KOPT-K1 (cell line): ENCODE data around the gene ALG6.
"Not testable (repeated sequence)": the region's sequence is repeated elsewhere in the genome, so short reads cannot be mapped to it uniquely, and the experiment has no call there.

Experiments used
- H3K27ac ChIP-seq: fragments of 200-600 bp; sonication (generic); 2 replicates; pipeline ENCODE4 v1.5.1; 2016; ENCODE audit warnings: antibody characterized with exemption, mild to moderate bottlenecking, low read depth, low read length; ENCODE audit not compliant: poor library complexity, severe bottlenecking
- H3K36me3 ChIP-seq: fragments of 200-600 bp; sonication (generic); 2 replicates; pipeline ENCODE4 v1.5.1; 2017; ENCODE audit warnings: antibody characterized with exemption, mild to moderate bottlenecking, low read length, moderate library complexity; ENCODE audit not compliant: insufficient read depth
- H3K9me3 ChIP-seq: fragments of 200-600 bp; sonication (generic); 2 replicates; pipeline ENCODE4 v1.5.1; 2017; ENCODE audit warnings: antibody characterized with exemption, low read length, mild to moderate bottlenecking; ENCODE audit not compliant: insufficient read depth, poor library complexity, severe bottlenecking

ALG6 gene

DNA sequence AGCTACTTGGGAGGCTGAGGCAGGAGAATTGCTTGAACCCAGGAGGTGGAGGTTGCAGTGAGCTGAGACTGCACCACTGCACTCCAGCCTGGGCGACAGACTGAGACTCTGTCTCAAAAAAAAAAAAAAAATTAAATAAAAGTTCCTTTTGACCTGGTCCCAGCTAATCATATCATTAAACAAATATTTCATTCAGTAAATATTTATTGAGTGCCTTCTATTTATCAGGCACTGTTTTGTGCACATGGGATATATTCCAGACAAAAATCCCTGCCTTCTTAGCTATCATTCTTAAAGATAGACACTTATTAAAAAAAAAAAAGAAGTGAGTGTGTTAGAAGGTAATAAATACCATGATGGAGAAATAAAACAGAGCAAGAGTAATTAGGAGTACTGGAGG, 53.3 kb downstream of the ALG6 start:
- H3K9me3 ChIP-seq, H3K27ac ChIP-seq: not testable (repeated sequence)
- H3K36me3 ChIP-seq: peaks cover 27% of the 10 kb centered on the region

DNA sequence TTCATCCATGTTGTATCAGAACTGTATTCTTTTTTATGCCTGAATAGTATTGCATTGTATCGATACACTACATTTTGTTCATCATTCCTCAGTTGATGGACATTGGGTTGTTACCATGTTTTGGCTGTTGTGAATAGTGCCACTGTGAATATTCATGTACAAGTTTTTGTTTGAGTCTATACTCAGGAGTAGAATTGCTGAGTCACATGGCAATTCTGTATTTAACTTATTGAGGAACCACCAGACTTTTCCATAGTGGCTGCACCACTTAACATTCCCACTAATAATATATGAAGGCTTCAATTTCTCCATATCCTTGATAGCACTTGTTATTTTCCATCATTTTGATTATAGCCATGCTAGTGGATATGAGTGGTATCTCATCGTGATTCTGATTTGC, 56.2 kb downstream of the ALG6 start:
- no peak overlapping the region for H3K27ac ChIP-seq
- no peaks in the 10 kb centered on the region for H3K9me3 ChIP-seq

DNA sequence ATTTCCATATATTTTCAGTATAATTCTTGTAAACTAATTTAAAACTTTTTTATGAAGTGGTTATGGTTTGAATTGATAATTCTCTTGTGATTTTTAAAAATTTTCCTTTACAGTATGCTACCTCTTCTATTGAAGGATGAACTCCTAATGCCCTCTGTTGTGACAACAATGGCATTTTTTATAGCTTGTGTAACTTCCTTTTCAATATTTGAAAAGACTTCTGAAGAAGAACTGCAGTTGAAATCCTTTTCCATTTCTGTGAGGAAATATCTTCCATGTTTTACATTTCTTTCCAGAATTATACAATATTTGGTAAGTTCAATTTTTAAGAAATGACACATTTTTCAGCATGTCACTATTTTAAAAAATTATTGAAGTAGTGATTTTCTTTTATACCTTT, 61.4 kb downstream of the ALG6 start:
- peaks cover 22% of the 10 kb centered on the region for H3K9me3 ChIP-seq
- H3K27ac ChIP-seq: no peak overlapping the region
- H3K36me3 ChIP-seq: peaks cover 32% of the 10 kb centered on the region

More for the DNA sequence above, 56.2 kb downstream of the ALG6 start:
- peaks cover 18% of the 10 kb centered on the region for H3K36me3 ChIP-seq

DNA sequence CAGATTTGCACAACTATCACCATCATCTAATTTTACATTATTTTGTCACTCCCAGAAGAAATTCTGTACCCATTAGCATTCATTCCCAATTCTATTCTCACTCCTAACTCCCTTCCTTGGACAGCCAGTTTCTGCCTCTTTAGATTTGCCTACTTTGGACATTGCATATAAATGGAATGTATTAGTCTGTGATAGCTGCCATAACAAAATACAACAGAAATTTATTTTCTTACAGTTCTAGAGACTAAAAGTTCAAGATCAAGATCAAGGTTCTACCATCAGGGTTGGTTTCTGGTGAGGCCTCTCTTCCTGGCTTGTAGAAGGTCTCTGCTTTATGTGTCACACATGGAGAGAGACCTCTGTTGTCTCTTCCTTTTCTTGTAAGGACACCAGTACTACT, 61.9 kb downstream of the ALG6 start:
- Histone ChIP-seq H3K36me3 (peaks cover 36% of the 10 kb centered on the region), H3K9me3 (peaks cover 22% of the 10 kb centered on the region), H3K27ac (no peak overlapping the region)

DNA sequence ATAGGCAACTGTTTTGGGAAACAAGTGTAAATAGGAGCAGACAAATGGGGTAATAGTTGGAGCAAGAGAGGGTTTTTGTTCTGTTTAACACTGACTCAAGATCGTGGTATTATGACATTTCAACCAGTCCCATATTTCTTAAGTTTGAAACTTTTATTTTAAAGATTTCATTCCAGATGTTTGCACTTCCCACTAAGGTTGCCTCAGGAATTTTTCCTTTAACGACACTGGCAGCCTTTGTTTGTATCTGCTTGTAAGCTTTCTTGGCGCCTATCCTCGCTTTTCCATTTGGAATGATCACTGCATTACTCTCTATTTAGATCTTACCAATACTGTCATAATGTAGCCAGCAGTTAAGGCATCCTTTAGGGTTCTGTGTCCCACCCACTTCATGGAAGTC, 67.7 kb downstream of the ALG6 start:
- peaks cover 10% of the 10 kb centered on the region for H3K9me3 ChIP-seq
- no peak overlapping the region for H3K27ac ChIP-seq
- peaks cover 55% of the 10 kb centered on the region for H3K36me3 ChIP-seq

DNA sequence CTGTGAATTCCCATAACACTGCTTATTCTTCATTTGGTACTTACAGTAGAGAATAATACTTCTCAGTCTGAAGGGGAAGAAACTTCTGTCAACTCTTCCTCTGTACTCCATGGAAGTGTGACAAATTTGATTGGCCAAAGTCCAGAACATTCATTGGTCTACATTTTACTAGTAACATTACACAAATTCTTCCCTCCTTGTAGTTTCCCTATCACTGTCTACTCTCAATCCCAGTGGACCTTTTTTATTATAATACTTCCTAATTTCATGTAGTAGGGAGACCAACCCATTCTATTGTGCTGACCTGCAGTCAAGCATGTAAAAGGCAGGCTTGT, 74.7 kb downstream of the ALG6 start:
- Histone ChIP-seq H3K9me3 (no peaks in the 10 kb centered on the region), H3K27ac (no peak overlapping the region), H3K36me3 (peaks cover 33% of the 10 kb centered on the region)

DNA sequence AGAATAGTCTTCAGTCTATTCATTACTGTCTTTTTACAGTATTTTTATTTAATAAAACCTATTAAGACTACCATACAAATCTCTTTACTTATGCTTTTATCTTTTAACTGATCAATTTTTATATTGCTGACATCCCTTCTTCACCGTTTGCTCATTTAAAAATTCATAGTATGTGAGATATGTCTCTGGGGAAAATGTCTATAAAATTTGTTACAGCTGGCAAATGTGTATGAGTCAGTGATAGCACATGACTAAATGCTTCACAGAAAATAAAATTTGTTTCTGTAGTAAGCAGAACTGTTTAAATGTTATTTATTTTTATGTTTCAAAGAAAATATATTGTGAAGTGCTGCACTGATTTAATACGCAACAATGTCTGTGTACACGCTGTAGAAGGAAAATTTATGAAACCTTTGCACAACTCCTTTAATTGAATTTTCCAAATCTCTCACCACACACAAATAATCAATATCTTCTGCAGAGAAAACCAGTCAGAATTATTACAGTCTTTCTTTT, 81.4 kb downstream of the ALG6 start:
- Histone ChIP-seq H3K27ac (no peak overlapping the region), H3K9me3 (no peaks in the 10 kb centered on the region)

DNA sequence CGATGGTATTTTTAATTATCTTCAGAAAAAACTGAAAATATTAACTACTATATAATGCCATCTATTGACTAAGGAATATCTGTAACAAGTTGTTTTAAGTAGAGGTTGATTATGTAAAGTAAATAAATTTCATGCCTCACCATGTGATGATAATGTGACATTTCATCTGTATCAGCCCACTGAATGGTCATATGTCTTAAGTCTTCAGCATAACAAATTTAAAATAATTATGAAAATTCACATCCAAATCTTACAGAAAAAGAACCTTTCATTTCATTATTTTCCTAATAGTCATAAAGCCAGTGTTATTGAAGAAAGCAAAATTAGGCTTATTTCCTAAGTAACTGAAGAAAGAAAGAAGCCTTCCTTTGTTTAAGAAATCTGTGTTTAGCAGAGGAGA, 83.0 kb downstream of the ALG6 start:
- peaks cover 13% of the 10 kb centered on the region for H3K36me3 ChIP-seq
- H3K27ac ChIP-seq: no peak overlapping the region
- no peaks in the 10 kb centered on the region for H3K9me3 ChIP-seq

More for the DNA sequence above, 81.4 kb downstream of the ALG6 start:
- peaks cover 13% of the 10 kb centered on the region for H3K36me3 ChIP-seq

DNA sequence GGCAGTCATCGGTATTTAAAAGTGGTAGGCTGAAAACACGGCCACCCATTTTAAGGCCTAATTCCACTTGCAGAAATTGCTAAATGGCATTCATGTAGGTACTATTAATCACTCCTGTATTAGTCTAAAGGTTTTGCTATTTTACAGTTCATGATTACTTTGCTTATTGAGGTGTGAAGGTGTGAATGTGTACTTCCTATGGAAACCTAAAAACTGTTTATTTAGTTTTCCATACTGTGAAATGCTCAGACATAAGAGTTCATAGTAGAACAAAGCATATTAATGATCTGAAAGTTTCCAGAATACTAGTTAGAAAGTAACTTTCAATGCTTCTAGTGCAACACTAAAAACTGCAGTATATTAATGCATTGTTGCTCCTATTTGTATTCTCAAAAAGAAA, 85.8 kb downstream of the ALG6 start:
- Histone ChIP-seq H3K9me3 (no peaks in the 10 kb centered on the region), H3K27ac (no peak overlapping the region), H3K36me3 (peaks cover 17% of the 10 kb centered on the region)

DNA sequence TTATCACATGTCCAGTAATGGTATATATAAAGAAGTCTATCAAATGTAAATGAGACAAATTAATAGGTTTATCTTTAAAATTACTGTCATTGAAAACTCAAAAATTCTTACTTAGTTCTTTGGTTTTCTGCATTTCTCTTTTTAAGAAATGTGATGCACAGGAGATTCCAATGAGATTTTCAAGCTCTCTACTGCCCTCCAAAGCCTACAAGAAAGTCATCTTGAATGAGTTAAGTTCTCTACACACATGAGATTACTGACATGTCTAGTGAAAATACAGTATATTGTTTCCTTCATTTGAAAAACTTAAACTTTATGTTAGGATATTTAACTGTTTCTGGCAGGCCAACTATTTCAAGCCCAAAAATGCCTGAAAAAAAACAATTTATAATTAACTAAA, 86.8 kb downstream of the ALG6 start:
- Histone ChIP-seq H3K27ac (no peak overlapping the region), H3K36me3 (peaks cover 18% of the 10 kb centered on the region), H3K9me3 (no peaks in the 10 kb centered on the region)

DNA sequence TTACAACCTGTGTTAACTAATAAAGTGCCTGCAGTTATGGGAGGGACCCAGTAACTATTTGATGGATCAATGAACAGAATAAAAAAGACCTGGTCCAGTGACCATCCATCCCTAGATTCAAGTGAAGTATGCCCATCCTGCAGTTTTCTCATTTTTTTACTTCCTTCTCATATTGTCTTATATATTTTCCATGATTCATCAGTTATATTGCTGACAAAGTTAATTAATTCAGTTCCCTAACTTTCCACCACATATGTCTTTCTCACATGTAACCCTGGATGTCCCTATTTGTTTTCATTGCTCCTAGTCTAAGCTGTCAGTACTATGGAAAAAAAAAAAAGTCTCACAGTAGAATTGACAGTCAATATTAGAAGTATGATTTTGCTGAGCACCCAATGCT, 91.3 kb downstream of the ALG6 start:
- peaks cover 34% of the 10 kb centered on the region for H3K36me3 ChIP-seq
- H3K27ac ChIP-seq: no peak overlapping the region
- H3K9me3 ChIP-seq: peaks cover 18% of the 10 kb centered on the region

DNA sequence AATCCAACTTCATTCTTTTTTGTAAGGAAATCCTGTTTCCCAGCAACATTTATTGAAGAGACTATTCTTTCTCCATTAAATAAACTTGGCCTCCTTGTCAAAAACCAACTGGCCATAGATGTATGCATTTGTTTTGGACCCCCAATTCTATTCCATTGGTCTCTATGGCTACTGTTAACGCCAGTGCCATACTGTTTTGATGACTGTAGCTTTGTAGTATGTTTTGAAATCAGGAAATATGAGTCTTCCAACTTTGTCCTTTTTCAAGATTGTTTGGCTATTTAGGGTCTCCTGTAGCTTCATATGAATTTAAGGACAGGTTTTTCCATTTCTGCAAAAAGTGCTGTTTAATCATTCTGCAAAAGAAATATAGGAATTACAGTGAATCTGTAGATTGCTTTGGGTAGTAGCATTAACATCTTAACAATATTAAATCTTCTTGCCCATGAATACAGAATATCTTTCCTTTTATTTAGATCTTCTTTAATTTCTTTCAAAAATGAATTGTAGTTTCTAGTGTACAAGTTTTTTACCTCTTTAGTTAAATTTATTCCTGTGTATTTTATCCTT, 94.3 kb downstream of the ALG6 start:
- Histone ChIP-seq H3K36me3 (peaks cover 31% of the 10 kb centered on the region), H3K27ac (no peak overlapping the region), H3K9me3 (peaks cover 18% of the 10 kb centered on the region)

DNA sequence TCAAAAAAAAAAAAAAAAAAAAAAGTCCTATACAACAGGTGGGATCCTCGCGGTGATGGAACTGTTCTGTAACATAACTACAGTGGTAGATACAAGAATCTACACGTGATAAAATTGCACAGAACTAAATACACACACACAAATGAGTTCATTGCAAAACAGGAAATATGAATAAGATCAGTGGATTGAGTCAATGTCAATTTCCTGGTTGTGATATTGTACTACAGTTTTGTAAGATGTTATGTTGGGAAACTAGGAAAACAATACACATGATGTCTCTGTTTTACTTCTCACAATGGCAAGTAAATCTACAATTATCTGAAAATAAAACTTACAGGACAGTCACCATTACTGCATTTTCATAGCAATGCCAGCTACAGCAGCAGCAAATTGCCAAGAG, 95.8 kb downstream of the ALG6 start:
- Histone ChIP-seq H3K9me3 (peaks cover 18% of the 10 kb centered on the region), H3K27ac (no peak overlapping the region), H3K36me3 (peaks cover 20% of the 10 kb centered on the region)

DNA sequence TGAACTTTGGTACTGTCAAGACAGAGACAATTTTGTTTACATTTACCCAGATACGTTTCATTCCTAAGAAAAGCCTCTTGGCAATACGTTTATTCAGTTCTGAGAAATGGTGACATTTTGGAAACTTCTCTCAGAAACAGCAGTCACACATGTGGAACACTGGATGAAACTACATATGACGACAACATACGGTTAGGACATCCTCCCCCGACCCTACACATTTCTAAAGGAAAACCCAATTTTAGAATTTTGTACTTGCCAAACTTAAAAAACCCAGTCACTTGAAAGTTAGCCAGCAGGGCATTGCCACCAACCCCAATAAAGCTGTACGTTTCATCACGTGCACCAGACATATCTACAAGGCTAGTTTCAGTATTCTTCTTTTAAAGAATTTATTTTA, 98.8 kb downstream of the ALG6 start:
- peaks cover 26% of the 10 kb centered on the region for H3K9me3 ChIP-seq
- H3K27ac ChIP-seq: no peak overlapping the region
- H3K36me3 ChIP-seq: peaks cover 29% of the 10 kb centered on the region

DNA sequence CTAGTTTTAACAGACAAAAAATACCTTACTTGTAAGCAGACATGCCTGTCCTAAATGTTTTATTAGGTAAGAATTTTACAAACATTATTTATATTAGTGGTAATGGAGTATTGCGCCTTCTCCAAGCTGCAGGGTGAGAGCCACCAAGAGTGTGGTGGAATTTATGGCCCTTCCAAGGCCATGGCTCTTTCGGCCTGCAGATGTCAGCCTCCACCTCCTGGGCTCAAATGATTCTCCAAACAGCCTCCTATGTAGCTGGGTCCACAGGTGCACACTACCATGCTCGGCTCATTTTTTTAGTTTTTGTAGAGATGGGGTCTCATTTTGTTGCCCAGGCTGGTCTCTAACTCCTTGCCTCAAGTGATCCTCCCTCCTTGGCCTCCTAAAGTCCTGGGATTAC, 99.3 kb downstream of the ALG6 start:
- no peak overlapping the region for H3K27ac ChIP-seq
- peaks cover 23% of the 10 kb centered on the region for H3K36me3 ChIP-seq
- peaks cover 21% of the 10 kb centered on the region for H3K9me3 ChIP-seq

DNA sequence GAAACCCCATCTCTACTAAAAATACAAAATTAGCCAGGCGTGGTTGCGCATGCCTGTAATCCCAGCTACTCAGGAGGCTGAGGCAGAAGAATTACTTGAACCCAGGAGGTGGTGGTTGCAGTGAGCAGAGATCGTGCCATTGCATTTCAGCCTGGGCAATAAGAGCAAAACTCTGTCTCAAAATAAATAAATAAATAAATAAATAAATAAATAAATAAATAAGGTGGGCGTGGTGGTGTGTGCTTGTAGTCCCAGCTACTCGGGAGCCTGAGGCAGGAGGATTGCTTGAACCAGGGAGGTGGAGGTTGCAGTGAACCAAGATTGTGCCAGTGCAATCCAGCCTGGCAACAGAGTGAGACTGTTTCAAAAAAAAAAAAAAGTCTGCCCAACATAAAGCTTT, 101.3 kb downstream of the ALG6 start:
- H3K27ac ChIP-seq, H3K36me3 ChIP-seq: not testable (repeated sequence)
- peaks cover 17% of the 10 kb centered on the region for H3K9me3 ChIP-seq
